WTC11 (cell line): Measurements from ENCODE around the gene AP5Z1.

Experiments used
- CREM ChIP-seq: sonication (generic); formaldehyde crosslinking; IDR thresholded peaks from 2 replicates; pipeline ENCODE4 v1.8.1; 2022; ENCODE audit warnings: mild to moderate bottlenecking, missing genetic modification reagents, moderate library complexity
- CTCF ChIP-seq: fragments of 200-600 bp; IDR thresholded peaks from 2 replicates; pipeline ENCODE4 v1.8.0; 2022; ENCODE audit warnings: antibody characterized with exemption
- FOXK1 ChIP-seq: sonication (generic); formaldehyde crosslinking; IDR thresholded peaks from 2 replicates; pipeline ENCODE4 v1.8.0; 2022; ENCODE audit warnings: mild to moderate bottlenecking, moderate library complexity, missing genetic modification reagents
- IRF2 ChIP-seq: sonication (generic); formaldehyde crosslinking; IDR thresholded peaks from 2 replicates; pipeline ENCODE4 v1.8.0; 2022; ENCODE audit warnings: low read depth, missing genetic modification reagents, borderline replicate concordance
- NR2C2 ChIP-seq: sonication (generic); formaldehyde crosslinking; IDR thresholded peaks from 2 replicates; pipeline ENCODE4 v1.8.0; 2022; ENCODE audit warnings: mild to moderate bottlenecking, missing genetic modification reagents
- SP1 ChIP-seq: sonication (generic); formaldehyde crosslinking; conservative IDR thresholded peaks from 2 replicates; pipeline ENCODE4 v1.8.1; 2022; ENCODE audit warnings: missing genetic modification reagents

DNA sequence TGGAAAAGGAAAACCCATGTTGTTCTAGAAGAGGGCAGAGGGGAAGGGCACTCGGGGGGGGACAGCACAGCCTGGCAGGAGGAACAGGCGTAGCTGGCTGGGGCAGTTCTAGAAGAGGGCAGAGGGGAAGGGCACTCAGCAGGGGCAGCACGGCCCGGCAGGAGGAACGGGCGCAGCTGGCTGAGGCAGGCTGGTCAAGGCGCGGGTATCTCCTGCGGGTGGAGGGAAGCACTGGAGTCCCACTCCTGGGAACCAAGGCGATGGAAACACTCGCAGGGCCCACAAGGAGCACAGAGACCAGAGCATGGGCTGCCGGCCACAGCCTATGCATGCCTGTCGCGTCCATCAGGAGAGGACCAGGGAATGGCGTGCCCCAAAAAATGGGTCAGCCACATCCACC lies 49.7 kb downstream of the AP5Z1 start:
- TF ChIP-seq NR2C2 (CRISPR knock-in tag): no peak
- TF ChIP-seq FOXK1 (CRISPR knock-in tag): no peak
- no peak for TF ChIP-seq CTCF
- TF ChIP-seq SP1 (CRISPR knock-in tag): no peak
- no peak for TF ChIP-seq IRF2 (CRISPR knock-in tag)
- no peak for TF ChIP-seq CREM (CRISPR knock-in tag)
